ENCODE data around the gene USP43. TPM values are rescaled to one million over a fixed set of nuclear protein-coding genes. Genes with fewer than 3 reads are reported as not detected.

The USP43 gene
- total RNA-seq, 1 experiment from 2014 or later: 8.1 TPM

DNA sequence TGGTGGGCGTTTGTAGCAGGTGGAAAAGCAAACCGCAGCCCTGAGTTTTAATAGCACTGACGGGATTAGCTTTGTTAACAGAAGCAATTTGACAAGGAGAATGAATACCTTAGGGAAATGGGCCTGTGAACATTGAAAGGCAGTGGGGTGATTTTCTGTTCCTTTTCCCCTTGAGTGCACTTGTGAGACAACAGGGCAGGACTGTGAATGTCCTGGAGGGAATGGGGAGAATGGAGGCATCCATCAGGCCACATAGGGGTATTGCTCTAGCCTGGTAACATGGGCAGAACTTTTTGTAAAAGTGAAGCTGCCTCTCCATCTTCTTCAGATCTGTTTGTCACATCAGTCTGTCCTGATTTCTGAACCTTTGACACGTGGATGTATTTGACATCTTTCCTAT is 26.2 kb downstream of the USP43 start:
- TF ChIP-seq EZH2 (IDR thresholded peaks at IDR 0.05; ENCODE audit: low read length, unreplicated experiment): no peak
- TF ChIP-seq, protein P1, sequence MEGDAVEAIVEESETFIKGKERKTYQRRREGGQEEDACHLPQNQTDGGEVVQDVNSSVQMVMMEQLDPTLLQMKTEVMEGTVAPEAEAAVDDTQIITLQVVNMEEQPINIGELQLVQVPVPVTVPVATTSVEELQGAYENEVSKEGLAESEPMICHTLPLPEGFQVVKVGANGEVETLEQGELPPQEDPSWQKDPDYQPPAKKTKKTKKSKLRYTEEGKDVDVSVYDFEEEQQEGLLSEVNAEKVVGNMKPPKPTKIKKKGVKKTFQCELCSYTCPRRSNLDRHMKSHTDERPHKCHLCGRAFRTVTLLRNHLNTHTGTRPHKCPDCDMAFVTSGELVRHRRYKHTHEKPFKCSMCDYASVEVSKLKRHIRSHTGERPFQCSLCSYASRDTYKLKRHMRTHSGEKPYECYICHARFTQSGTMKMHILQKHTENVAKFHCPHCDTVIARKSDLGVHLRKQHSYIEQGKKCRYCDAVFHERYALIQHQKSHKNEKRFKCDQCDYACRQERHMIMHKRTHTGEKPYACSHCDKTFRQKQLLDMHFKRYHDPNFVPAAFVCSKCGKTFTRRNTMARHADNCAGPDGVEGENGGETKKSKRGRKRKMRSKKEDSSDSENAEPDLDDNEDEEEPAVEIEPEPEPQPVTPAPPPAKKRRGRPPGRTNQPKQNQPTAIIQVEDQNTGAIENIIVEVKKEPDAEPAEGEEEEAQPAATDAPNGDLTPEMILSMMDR (conservative IDR thresholded peaks at IDR 0.05; ENCODE audit: low read depth, low read length): no peak
- no peak for TF ChIP-seq EZH2phosphoT487 (IDR thresholded peaks at IDR 0.05; ENCODE audit: borderline replicate concordance, low read length)
- Histone ChIP-seq H3K9me3 (ENCODE audit: low read length) (no peaks in the 10 kb centered on the region), H3K4me2 (ENCODE audit: low read length) (no peak overlapping the region), H4K20me1 (ENCODE audit: low read length) (no peaks in the 10 kb centered on the region), H3K27ac (ENCODE audit: low read length) (no peak overlapping the region), H3F3A (ENCODE audit: low read length, unreplicated experiment) (no peaks in the 10 kb centered on the region), H3K79me2 (ENCODE audit: low read length) (no peaks in the 10 kb centered on the region), H2AFZ (ENCODE audit: low read length) (no peak overlapping the region), H3K9me2 (replicated peaks; ENCODE audit: low read length) (no peaks in the 10 kb centered on the region), H3K9ac (ENCODE audit: low read length) (no peak overlapping the region), H3K27me3 (ENCODE audit: low read length) (no peaks in the 10 kb centered on the region), H3K36me3 (ENCODE audit: low read depth, low read length) (no peaks in the 10 kb centered on the region; the same call in 1 of the 2 replicates), H3K4me3 (ENCODE audit: low read length) (no peak overlapping the region), H3K4me1 (ENCODE audit: insufficient read depth, low read length) (peaks cover 33% of the 10 kb centered on the region)
- ATAC-seq (no peak), DNase-seq (no peak)
- intact Hi-C loops (cut with micrococcal nuclease): no loop called here
- POLR2A ChIA-PET (ENCODE audit: unreplicated experiment): no interaction called here
- BruUV-seq (replicated peaks): no TSS peak
- CTCF ChIA-PET: no interaction called here

DNA sequence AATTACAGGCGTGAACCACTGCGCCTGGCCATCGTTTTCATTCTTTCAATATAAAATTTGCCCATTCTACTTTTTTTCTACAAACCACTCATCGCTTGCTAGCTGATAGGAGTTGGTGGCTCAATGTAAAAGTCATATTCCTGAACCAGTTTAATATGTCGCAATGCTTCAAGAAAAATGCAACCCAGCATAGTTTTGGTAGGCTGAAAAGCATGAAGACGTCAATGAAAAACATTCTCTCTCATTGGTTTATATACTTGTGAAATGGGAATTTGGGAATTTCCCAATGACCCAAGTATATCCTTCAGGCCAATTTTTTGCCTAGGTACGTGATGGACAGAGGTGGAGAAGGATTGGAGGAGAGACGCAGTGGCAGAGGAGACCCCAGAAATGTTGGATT is 26.9 kb downstream of the USP43 start:
- H3K4me2 ChIP-seq (ENCODE audit: low read length): no peak overlapping the region
- H3K36me3 ChIP-seq (ENCODE audit: low read depth, low read length): no peaks in the 10 kb centered on the region; the same call in 1 of the 2 replicates
- no peaks in the 10 kb centered on the region for H3K79me2 ChIP-seq (ENCODE audit: low read length)
- no peak overlapping the region for H3K27ac ChIP-seq (ENCODE audit: low read length)
- H3K4me3 ChIP-seq (ENCODE audit: low read length): no peak overlapping the region
- no peaks in the 10 kb centered on the region for H3K9me3 ChIP-seq (ENCODE audit: low read length)
- no peak for ATAC-seq
- H3K9me2 ChIP-seq (replicated peaks; ENCODE audit: low read length): no peaks in the 10 kb centered on the region
- no peak overlapping the region for H3K9ac ChIP-seq (ENCODE audit: low read length)
- ChIA-PET CTCF (no interaction called here), POLR2A (ENCODE audit: unreplicated experiment) (no interaction called here)
- H3K27me3 ChIP-seq (ENCODE audit: low read length): no peaks in the 10 kb centered on the region
- intact Hi-C loops (cut with micrococcal nuclease): no loop called here
- H2AFZ ChIP-seq (ENCODE audit: low read length): no peak overlapping the region
- no peaks in the 10 kb centered on the region for H4K20me1 ChIP-seq (ENCODE audit: low read length)
- peaks cover 3% of the 10 kb centered on the region for H3F3A ChIP-seq (ENCODE audit: low read length, unreplicated experiment)
- no peak for TF ChIP-seq EZH2phosphoT487 (IDR thresholded peaks at IDR 0.05; ENCODE audit: borderline replicate concordance, low read length)
- no peak for TF ChIP-seq EZH2 (IDR thresholded peaks at IDR 0.05; ENCODE audit: low read length, unreplicated experiment)
- TF ChIP-seq, protein P1 (conservative IDR thresholded peaks at IDR 0.05; ENCODE audit: low read depth, low read length): no peak
- peaks cover 38% of the 10 kb centered on the region for H3K4me1 ChIP-seq (ENCODE audit: insufficient read depth, low read length)
- DNase-seq: no peak
- BruUV-seq (replicated peaks): no TSS peak

DNA sequence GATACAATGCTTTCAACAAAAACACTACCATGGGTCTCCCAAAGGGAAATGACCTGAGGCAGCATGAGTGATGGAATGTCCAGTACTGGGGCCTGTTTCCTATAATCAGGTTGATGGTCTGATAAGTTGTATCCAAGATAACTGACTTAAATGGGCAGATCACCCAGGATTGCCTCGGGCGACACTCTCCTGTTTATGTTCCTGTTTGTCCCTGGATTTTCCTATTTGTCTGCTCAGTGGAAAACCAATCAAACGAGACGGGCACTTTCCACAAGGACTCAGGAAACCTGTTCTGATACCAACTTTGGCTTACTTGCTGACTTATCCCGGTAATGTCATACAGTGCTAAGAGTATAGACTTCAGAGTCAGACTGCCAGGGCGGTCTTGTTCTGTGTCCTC is 27.4 kb downstream of the USP43 start:
- POLR2A ChIA-PET (ENCODE audit: unreplicated experiment): no interaction called here
- peaks cover 40% of the 10 kb centered on the region for H3K4me1 ChIP-seq (ENCODE audit: insufficient read depth, low read length)
- no peak for DNase-seq
- H2AFZ ChIP-seq (ENCODE audit: low read length): no peak overlapping the region
- CTCF ChIA-PET: no interaction called here
- H3K79me2 ChIP-seq (ENCODE audit: low read length): no peaks in the 10 kb centered on the region
- H3K9ac ChIP-seq (ENCODE audit: low read length): no peak overlapping the region
- H3F3A ChIP-seq (ENCODE audit: low read length, unreplicated experiment): peaks cover 6% of the 10 kb centered on the region
- no peak overlapping the region for H3K4me3 ChIP-seq (ENCODE audit: low read length)
- no peaks in the 10 kb centered on the region for H4K20me1 ChIP-seq (ENCODE audit: low read length)
- ATAC-seq: no peak
- TF ChIP-seq EZH2phosphoT487 (IDR thresholded peaks at IDR 0.05; ENCODE audit: borderline replicate concordance, low read length) (no peak), EZH2 (IDR thresholded peaks at IDR 0.05; ENCODE audit: low read length, unreplicated experiment) (no peak)
- TF ChIP-seq, protein P1 (conservative IDR thresholded peaks at IDR 0.05; ENCODE audit: low read depth, low read length): no peak
- H3K36me3 ChIP-seq (ENCODE audit: low read depth, low read length): no peaks in the 10 kb centered on the region; the same call in 1 of the 2 replicates
- no peaks in the 10 kb centered on the region for H3K9me2 ChIP-seq (replicated peaks; ENCODE audit: low read length)
- H3K27ac ChIP-seq (ENCODE audit: low read length): no peak overlapping the region
- no peak overlapping the region for H3K4me2 ChIP-seq (ENCODE audit: low read length)
- no peaks in the 10 kb centered on the region for H3K9me3 ChIP-seq (ENCODE audit: low read length)
- no TSS peak for BruUV-seq (replicated peaks)
- H3K27me3 ChIP-seq (ENCODE audit: low read length): no peaks in the 10 kb centered on the region
- intact Hi-C loops (cut with micrococcal nuclease): no loop called here

All from PC-3 (cell line).